PC-3 (cell line): ENCODE results near the gene MEI4. TPM values are rescaled to one million over a fixed set of nuclear protein-coding genes. Genes with fewer than 3 reads are reported as not detected.
"Not testable (repeated sequence)": the region's sequence is repeated elsewhere in the genome, so short reads cannot be mapped to it uniquely, and the experiment has no call there.

Experiments used
- ATAC-seq: fragments of 200-7000 bp; cut with Tn5 transposase; 2 replicates; pipeline ENCODE4 v1.9.1; 2020; ENCODE audit warnings: mild to moderate bottlenecking, moderate library complexity
- BruUV-seq: library from RNA; stranded (reverse); fragments of 400-500 nt; replicated peaks from 2 replicates; lab custom pipeline; 2021; lab: Mats Ljungman, UMichigan
- CTCF ChIA-PET: fragments of 300-600 bp; sonication (Branson Sonifier 250); formaldehyde crosslinking; loops from one replicate; lab custom pipeline; 2022; ENCODE audit warnings: antibody characterized with exemption; lab: Charles Lee
- POLR2A ChIA-PET: fragments of 300-600 bp; sonication (Branson Sonifier 250); formaldehyde crosslinking; loops from one replicate; lab custom pipeline; 2022; ENCODE audit warnings: antibody characterized with exemption; ENCODE audit not compliant: unreplicated experiment; lab: Charles Lee
- DNase-seq: peaks from one replicate; pipeline ENCODE4 v3.0.0-alpha.2; 2015
- H2AFZ ChIP-seq: fragments of 300-600 bp; sonication (generic); 2 replicates; pipeline ENCODE4 v1.6.0; 2016; ENCODE audit warnings: antibody characterized with exemption, low read length
- H3F3A ChIP-seq: fragments of 300-600 bp; sonication (generic); one replicate; pipeline ENCODE4 v1.6.0; 2017; ENCODE audit warnings: antibody characterized with exemption, low read length, control low read depth, mild to moderate bottlenecking; ENCODE audit not compliant: unreplicated experiment
- H3K27ac ChIP-seq: fragments of 300-600 bp; sonication (generic); 2 replicates; pipeline ENCODE4 v1.5.1; 2016; ENCODE audit warnings: mild to moderate bottlenecking, low read length
- H3K27me3 ChIP-seq: fragments of 300-600 bp; sonication (generic); 2 replicates; pipeline ENCODE4 v1.6.1; 2016; ENCODE audit warnings: low read length, mixed read lengths
- H3K36me3 ChIP-seq: fragments of 300-600 bp; sonication (generic); 2 replicates; pipeline ENCODE4 v1.6.1; 2016; ENCODE audit warnings: low read depth, mixed run types, low read length, mixed read lengths
- H3K4me1 ChIP-seq: fragments of 300-600 bp; sonication (generic); 2 replicates; pipeline ENCODE4 v1.5.1; 2016; ENCODE audit warnings: low read length; ENCODE audit not compliant: insufficient read depth
- H3K4me2 ChIP-seq: fragments of 300-600 bp; sonication (generic); 2 replicates; pipeline ENCODE4 v1.6.0; 2016; ENCODE audit warnings: low read length
- H3K4me3 ChIP-seq: fragments of 300-600 bp; sonication (generic); 2 replicates; pipeline ENCODE4 v1.5.1; 2016; ENCODE audit warnings: mild to moderate bottlenecking, low read length, mixed read lengths
- H3K79me2 ChIP-seq: fragments of 300-600 bp; sonication (generic); 2 replicates; pipeline ENCODE4 v1.6.1; 2017; ENCODE audit warnings: low read length, mixed read lengths
- H3K9ac ChIP-seq: fragments of 300-600 bp; sonication (generic); 2 replicates; pipeline ENCODE4 v1.6.0; 2016; ENCODE audit warnings: mild to moderate bottlenecking, low read length
- H3K9me2 ChIP-seq: fragments of 300-600 bp; sonication (generic); replicated peaks from 2 replicates; pipeline ENCODE4 v1.6.1; 2016; ENCODE audit warnings: mixed run types, low read length, mixed read lengths
- H3K9me3 ChIP-seq: fragments of 300-600 bp; sonication (generic); 2 replicates; pipeline ENCODE4 v1.6.1; 2016; ENCODE audit warnings: low read length, mixed read lengths
- H4K20me1 ChIP-seq: fragments of 300-600 bp; sonication (generic); 2 replicates; pipeline ENCODE4 v1.6.1; 2016; ENCODE audit warnings: low read length, mixed read lengths
- CTCF ChIP-seq: fragments of 300-600 bp; sonication (generic); conservative IDR thresholded peaks from 2 replicates; pipeline ENCODE4 v1.5.1; 2017; ENCODE audit warnings: antibody characterized with exemption, low read depth, mild to moderate bottlenecking, low read length
- EZH2 ChIP-seq: fragments of 300-600 bp; sonication (generic); IDR thresholded peaks from one replicate; pipeline ENCODE4 v1.6.1; 2017; ENCODE audit warnings: antibody characterized with exemption, mild to moderate bottlenecking, low read length; ENCODE audit not compliant: unreplicated experiment
- EZH2phosphoT487 ChIP-seq: fragments of 300-600 bp; sonication (generic); IDR thresholded peaks from 2 replicates; pipeline ENCODE4 v1.6.1; 2018; ENCODE audit warnings: mild to moderate bottlenecking, antibody characterized with exemption, low read length, borderline replicate concordance
- intact Hi-C: fragments of 100-400 bp; cut with micrococcal nuclease; formaldehyde crosslinking; loops from 2 replicates; pipeline ENCODE4 v1.9.0; 2023
- total RNA-seq: library from RNA; depleted of rRNA; stranded (reverse); fragments of >200 nt; gene quantifications from 2 replicates; pipeline ENCODE4 v1.2.3, GENCODE V29; 2014

The MEI4 gene
- total RNA-seq, 1 experiment from 2014 or later = not detected

DNA sequence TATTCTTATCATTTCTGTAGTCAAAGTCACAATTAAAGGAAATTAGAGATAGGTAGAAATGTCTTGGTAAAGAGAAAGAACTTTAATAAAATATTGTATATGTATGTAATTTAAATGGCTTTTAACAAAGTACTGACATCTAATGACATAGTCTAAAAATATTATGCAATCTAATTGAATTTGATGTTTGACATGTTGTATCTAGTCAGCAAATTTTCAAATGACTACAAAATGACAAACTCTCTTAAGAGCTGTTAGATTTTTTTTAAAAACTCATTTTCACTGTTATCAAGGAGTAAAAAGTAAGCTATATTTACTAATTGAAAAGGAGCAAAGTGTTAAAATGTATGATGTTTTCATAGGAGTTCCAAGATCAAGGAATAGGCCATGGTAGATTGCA, 176.9 kb downstream of the MEI4 start:
- intact Hi-C loops = no loop called here
- Histone ChIP-seq H3F3A (no peaks in the 10 kb centered on the region), H4K20me1 (no peaks in the 10 kb centered on the region), H3K36me3 (no peaks in the 10 kb centered on the region), H3K27me3 (no peaks in the 10 kb centered on the region), H3K9me3 (no peaks in the 10 kb centered on the region), H3K9ac (no peak overlapping the region), H3K4me1 (no peaks in the 10 kb centered on the region), H3K4me3 (no peak overlapping the region), H3K4me2 (no peak overlapping the region), H2AFZ (no peak overlapping the region), H3K27ac (no peak overlapping the region), H3K79me2 (no peaks in the 10 kb centered on the region), H3K9me2 (no peaks in the 10 kb centered on the region)
- BruUV-seq = no TSS peak
- ChIA-PET POLR2A (no interaction called here), CTCF (no interaction called here)
- ATAC-seq (no peak), DNase-seq (no peak)
- TF ChIP-seq EZH2phosphoT487 (no peak), EZH2 (no peak), CTCF (no peak)

GRCh38 chr6:77833749-77834148, 180.9 kb downstream of the MEI4 start:
- H3K4me2 ChIP-seq, H2AFZ ChIP-seq, H3F3A ChIP-seq, DNase-seq, H4K20me1 ChIP-seq, ATAC-seq, H3K36me3 ChIP-seq, H3K27me3 ChIP-seq, POLR2A ChIA-PET, H3K9me2 ChIP-seq, H3K27ac ChIP-seq, CTCF ChIA-PET, H3K4me3 ChIP-seq, H3K79me2 ChIP-seq, H3K4me1 ChIP-seq, BruUV-seq, H3K9ac ChIP-seq, intact Hi-C loops, H3K9me3 ChIP-seq: not testable (repeated sequence)

- ChIA-PET POLR2A (no interaction called here), CTCF (no interaction called here)
- no peak for DNase-seq
- Histone ChIP-seq H3K4me3 (no peak overlapping the region), H3K79me2 (no peaks in the 10 kb centered on the region), H3K27me3 (no peaks in the 10 kb centered on the region), H3K36me3 (no peaks in the 10 kb centered on the region), H4K20me1 (no peaks in the 10 kb centered on the region), H3F3A (no peaks in the 10 kb centered on the region), H2AFZ (no peak overlapping the region), H3K9me2 (no peaks in the 10 kb centered on the region), H3K4me2 (no peak overlapping the region), H3K27ac (no peak overlapping the region), H3K9me3 (no peaks in the 10 kb centered on the region), H3K4me1 (no peaks in the 10 kb centered on the region), H3K9ac (no peak overlapping the region)
- intact Hi-C loops = no loop called here
- BruUV-seq = no TSS peak
- no peak for TF ChIP-seq EZH2
- TF ChIP-seq EZH2phosphoT487 = no peak
- TF ChIP-seq CTCF = no peak
- no peak for ATAC-seq
These were observed 181.8 kb downstream of the MEI4 start for GRCh38 chr6:77834591-77834996.
